NK-92 treated with Interleukin-12 subunit alpha and Interleukin-12 subunit beta, amount 100 ng/mL, for 24 hours (cell line): Measurements from ENCODE around the gene WBP11.
"Not testable (repeated sequence)": the region's sequence is repeated elsewhere in the genome, so short reads cannot be mapped to it uniquely, and the experiment has no call there.

Experiments used
- DNase-seq: peaks from one replicate; lab custom pipeline; 2025; lab: John Stamatoyannopoulos, UW

Gene WBP11

DNA sequence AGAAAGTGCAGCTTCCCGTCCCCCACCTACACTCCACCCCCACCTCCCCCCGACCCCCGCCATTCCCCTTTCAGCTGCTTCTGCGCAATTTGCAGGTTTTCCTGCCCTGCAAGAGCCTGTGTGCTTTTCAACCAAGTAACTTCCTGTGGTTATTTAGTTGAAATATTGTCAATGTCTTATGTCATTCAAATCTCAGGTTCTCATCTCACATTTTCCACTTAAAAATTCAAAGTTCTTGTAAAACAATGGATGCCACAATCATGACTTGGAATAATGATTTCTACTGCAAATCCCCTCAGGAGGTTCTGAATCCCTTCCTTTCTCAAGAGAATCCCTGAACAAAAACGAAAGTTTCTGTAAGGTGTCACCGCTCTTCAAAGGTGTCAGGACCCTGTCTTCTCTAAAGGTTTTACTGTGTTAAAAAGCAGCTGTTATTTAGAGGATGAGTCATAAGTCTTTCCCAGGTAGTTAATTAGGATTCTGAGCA, 31.6 kb downstream of the WBP11 start:
- DNase-seq: peak; percentile 24

DNA sequence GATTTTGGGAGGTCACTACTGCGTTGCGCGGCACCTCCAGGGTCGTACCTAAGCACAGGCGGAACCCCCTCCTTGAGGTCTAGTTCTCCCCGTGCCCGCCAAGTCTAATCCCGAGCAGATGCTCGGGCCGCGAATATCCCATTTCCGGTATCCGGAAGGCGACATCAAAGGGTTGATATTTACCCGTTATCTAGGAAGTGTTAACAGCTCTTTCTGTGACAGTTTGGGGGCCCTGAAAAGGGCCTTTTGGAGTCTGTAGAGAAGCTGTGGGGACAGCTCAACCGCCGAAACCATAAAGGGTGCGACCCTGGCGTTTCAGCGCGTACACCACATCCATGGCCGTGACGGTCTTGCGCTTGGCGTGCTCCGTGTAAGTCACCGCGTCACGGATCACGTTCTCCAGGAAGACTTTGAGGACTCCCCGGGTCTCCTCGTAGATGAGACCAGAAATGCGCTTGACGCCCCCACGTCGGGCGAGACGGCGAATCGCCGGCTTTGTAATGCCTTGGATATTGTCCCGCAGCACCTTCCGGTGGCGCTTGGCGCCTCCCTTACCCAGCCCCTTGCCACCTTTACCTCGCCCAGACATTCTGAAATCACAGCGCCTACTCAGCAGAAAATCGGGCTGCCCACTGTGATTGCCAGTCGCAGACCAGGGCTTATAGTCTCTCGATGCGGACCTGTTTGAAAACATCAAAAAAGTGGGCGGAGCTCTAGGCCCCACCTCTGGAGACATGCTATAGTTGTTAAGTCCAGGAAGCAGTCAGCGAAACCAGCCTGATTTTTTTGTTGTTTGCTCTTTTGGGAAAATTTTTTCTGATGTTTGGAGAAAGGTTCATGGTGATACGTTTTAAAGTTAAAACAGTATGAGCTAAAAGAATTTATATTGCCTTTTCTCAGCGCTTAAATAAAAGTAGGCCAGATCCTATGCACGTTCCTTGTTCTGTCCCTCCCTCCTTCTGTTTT, 32.5 kb downstream of the WBP11 start:
- DNase-seq: peak; percentile 74

DNA sequence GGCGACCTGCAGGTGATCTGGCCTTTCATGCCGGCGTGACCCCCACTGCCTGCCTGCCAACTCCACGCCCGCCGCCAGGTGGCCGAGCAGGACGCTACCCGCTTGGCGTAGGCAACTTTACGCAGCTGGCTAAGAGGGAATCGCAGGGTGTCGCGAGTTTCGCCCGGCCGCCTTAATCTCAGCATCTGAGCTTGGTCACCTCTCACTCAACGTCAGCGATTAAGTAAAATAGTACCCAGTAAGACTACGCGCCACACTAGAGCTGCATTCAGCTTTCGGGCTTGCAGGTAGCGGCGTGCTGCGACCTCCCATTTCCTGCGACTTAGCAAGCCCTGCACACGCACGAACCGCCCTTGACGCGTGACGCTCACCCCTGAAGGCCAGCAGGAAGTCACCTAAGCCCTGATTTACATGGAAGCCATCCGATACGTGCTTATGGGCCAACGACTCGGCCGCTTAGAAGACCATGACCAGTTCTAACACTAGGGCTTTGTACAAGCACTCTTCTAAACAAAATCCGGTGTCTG, 33.2 kb downstream of the WBP11 start:
- peak; percentile 75 for DNase-seq

DNA sequence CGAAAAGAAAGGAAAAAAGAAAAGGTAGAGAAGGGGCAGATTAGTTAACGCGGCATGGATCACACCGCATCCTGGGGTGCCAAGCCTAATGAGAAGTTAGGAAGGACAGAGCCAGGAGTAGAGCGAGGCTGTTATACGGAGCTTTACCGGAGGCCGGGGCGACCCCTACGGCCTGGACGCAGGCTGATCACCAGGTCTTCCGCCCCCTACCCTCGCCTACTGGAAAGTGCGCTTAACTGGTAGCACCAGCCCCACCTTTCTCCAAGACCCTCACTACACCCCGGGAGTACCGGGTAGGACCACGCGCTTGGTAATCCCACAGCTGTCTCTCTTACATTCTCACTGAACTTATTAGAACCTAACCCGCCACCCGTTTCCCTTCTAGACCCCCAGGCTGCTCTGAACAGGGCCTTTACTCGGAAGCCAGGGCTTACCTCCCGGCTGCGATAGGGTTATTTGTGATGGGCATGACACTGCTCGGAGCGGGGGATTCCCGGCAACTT, 33.8 kb downstream of the WBP11 start:
- DNase-seq: no peak

DNA sequence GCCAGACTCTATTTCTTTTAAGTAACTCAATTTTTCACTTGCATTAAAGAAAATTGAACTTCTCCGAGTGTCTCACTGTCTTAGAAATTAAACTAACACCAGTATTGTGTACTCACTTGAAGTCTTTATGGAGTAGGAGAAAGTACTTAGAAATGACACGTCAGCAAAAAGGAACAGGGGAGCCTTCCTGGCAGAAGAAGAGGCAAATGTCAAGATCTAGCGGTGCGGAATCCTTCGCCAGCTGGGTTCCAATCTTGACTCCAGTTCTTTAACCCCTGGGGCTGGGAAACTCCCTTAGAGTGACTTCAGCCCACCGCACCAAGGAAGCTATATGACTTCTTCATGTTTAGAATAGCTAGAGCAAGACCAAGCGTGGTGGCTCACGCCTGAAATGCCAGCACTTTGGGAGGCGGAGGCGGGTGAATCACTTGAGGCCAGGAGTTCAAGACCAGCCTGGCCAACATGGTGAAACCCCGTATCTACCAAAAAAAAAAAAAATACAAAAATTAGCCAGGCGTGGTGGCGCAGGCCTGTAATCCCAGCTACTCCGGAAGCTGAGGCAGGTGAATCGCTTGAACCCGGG, 34.4 kb downstream of the WBP11 start:
- DNase-seq: no peak

DNA sequence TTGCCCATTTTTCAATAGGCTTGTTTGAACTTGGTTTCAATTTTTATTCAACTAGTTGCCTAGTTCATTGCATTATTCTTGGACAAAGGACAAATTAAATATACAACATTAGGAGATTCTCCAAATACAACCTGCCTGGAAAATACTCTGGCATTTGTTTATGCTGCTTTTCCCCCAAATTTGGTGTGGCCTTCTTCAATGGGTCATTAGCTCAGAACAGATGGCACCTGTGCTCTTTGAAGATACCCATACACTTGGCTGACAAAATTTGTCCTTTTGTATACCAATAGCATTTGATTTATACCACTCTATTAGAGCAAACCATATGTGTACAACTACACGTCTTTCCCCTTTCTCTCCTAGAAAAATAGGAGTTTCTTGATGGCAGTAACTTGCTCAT, 35.7 kb downstream of the WBP11 start:
- DNase-seq: no peak

DNA sequence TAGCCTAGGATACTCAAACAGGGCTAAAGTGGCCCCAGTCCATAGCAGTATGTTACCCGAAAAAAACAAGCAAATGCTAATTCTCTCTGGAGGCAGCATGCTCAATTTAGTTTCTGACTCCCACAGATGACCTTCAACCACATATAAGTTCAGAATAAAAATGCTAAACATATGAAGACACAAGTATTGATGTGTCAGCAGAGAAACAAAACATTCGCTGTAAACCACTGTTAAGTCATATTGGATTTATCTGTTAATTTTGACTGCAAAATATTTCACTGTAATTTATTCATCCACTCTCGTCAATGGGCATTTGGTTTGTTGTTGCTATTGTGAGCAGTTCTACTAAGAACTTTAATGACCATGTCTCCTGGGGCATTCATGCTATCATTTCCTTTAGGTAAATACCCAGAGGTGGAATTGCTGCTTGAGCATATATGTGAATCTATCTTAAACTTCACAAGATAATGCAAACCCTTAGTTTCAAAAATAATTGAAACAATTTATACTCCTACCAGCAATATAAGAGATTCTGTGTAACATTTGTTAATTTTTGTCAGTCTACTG, 36.5 kb downstream of the WBP11 start:
- no peak for DNase-seq

DNA sequence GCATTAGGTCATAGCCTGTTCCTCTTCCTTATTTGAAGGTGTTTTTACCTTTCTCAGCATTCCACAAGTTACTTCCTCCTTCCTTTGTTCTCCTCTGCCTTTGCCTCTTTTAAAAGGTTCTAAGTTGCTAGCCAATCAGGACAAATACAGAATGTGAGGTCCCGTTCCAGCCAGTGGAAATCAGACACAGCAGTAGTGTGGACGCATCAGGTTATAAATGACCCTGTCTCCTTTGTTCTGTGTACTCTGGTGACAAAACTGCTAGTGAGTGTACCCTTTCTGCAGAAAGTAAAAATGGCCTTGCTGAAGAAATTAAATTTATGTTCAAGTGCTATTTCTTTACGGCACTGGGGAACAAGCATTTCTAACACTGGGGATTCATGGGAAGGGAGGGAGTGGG, 37.3 kb downstream of the WBP11 start:
- DNase-seq: not testable (repeated sequence)

DNA sequence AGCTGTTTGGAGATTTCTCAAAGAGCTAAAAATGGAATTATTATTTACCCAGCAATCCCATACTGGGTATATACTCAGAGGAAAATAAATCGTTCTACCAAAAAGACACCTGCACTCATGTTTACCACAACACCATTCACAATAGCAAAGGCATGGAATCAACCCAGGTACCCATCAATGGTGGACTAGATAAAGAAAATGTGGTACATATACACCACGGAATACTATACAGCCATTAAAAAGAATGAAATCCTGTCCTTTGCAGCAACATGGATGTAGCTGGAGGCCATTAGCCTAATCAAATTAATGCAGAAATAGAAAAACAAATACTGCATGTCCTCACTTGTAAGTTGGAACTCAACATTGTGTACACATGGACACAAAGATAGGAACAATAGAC, 37.9 kb downstream of the WBP11 start:
- DNase-seq: no peak

DNA sequence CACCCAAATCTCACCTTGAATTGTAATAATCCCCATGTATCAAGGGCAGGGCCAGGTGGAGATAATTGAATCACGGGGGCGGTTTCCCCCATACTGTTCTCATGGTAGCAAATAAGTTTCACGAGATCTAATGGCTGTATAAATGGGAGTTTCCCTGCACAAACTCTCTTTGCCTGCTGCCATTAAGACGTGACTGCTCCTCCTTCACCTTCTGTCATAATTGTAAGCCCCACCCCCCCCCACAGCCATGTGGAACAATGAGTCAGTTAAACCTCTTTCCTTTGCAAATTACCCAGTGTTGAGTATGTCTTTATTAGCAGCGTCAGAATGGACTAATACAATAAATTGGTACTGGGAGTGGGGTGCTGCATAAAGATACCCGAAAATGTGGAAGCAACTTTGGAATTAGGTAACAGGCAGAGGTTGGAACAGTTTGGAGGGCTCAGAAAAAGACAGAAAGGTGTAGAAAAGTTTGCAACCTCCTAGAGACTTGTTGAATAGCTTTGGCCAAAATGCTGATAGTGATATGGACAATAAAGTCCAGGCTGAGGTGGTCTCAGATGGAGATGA, 43.5 kb downstream of the WBP11 start:
- DNase-seq: not testable (repeated sequence)

DNA sequence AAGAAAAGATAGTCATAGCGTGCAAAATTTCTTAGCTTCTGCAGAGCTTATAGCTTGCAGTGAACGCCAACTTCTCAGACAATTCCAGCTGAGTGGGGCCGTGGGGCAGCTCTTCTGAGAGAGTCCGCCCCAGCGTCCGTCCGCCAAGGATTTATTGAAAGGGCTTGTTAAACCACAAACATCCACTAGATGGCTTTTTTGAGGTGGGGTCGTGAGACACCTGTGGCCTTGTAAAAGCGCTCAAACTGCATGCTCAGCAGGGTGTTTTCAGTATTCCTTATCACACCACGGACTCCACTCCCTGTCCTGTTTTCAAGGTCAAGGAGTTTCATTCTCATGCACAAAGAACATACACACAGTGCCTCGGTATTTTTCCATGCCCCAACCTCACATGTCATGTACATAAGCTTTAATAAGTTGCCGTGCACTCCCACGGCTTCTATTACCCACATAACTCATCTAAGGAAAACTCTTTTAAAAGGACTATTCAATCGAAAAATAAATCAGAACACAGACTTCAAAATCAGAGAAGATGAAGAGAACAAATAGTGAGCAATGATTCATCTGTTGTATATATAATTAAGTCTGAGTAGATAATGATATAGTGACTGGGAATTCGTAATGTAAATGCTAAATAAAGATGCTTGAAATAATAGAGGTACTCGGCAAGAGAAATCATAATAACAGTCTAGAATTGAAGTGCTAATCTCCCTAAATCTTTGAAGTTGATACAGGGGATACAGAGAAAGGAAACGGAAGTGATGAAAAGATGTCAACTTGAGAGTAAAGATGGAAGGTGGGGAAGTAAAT, 46.7 kb downstream of the WBP11 start:
- no peak for DNase-seq

DNA sequence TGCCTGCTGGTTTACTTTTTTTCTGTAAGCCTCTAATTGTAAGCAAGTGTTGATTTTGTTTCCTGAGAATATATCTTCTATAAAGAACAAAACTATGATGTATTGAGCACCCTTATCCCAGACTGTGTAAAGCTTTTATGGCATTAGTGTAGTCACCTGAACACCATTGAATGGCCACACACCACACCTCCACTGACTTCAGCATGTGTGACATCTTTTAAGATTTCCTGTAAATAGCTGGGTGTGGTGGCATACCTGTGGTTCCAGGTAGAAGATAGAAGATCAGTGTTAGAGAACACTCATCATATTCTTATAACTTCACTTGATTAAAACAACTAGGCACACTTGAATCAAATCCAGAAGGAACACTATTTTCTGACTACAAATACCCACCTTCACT, 51.3 kb downstream of the WBP11 start:
- no peak for DNase-seq

DNA sequence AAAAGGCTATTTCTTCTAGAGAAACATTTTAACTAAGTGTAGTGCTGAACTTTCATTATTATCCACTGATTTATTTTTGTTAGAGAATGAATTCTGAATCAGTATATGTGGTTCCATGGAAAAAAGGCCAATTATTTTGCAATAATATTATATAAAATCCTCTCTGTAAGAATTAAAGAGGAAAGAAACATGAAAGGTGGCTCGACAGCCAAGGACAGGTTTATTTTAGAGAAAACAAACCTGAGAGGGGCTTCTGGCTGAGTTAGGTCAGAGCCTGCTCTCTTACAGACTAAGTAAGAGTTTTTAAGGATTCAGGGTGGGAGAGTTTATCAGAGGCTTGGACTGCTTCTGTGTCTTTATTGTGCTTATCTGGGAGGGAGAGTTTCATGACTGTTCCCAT, 60.2 kb downstream of the WBP11 start:
- no peak for DNase-seq

DNA sequence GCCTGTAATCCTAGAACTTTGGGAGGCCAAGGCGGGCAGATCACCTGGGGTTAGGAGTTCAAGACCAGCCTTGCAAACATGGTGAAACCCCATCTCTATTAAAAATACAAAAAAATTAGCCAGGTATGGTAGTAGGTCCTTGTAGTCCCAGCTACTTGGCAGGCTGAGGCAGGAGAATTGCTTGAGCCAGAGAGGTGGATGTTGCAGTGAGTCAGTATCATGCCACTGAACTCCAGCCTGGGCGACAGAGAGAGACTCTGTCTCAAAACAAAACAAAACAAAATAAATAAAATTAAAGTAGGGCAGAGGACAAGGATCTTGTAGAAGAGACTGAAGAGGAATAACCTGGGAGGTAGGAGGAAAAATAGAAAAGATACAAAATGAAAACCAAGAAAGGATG, 61.3 kb downstream of the WBP11 start:
- no peak for DNase-seq

DNA sequence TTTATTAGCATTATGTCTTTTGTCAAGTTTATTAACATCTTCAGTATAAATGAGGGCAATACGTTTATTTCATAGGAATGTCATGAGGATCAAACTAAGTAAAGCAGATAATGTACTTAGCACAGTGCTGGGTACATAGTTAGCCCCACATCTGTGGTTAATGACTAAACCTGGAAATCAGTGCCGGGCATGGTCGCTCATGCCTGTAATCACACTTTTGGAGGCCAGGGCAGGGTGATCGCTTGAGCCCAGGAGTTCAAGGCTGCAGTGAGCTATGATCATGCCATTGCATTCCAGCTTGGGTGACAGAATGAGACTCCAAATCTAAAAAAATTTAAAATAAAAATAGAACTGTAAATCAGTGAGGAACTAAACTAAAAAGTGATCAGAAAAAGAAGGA, 62.1 kb downstream of the WBP11 start:
- no peak for DNase-seq

DNA sequence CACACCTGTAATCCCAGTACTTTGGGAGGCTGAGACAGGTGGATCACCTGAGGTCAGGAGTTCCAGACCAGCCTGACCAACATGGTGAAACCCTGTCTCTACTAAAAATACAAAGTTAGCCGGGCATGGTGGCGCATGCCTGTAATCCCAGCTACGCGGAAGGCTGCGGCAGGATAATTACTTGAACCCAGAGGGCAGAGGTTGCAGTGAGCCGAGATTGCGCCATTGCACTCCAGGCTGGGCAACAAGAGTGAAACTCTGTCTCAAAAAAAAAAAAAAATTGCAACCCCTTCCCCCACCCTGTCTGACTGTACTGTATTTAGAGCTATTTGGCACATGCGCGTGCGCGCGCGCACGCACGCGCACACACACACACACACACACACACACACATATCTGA, 66.8 kb downstream of the WBP11 start:
- DNase-seq: not testable (repeated sequence)
